Activated CD8-positive, alpha-beta T cell treated with anti-CD3 and anti-CD28 coated beads for 36 hours (primary cell): ENCODE data around the gene NFIC. TPM values are rescaled to one million over a fixed set of nuclear protein-coding genes. Genes with fewer than 3 reads are reported as not detected.

ENCODE experiments used
- ATAC-seq: fragments of 200-7000 bp; cut with Tn5 transposase; one replicate; pipeline ENCODE4 v1.10.0; 2021; ENCODE audit warnings: mild to moderate bottlenecking, moderate library complexity
- CTCF ChIA-PET: fragments of 350-600 bp; sonication (Branson Sonifier 250); formaldehyde crosslinking; loops from one replicate; lab custom pipeline; 2021; ENCODE audit warnings: antibody characterized with exemption; lab: Charles Lee
- POLR2A ChIA-PET: fragments of 350-600 bp; sonication (Branson Sonifier 250); formaldehyde crosslinking; loops from one replicate; lab custom pipeline; 2021; ENCODE audit warnings: antibody characterized with exemption; lab: Charles Lee
- DNase-seq: peaks from one replicate; pipeline ENCODE4 v3.0.0-alpha.2; 2020
- H3K27ac Mint-ChIP-seq: one replicate; pipeline ENCODE4 v1.8.0; 2021; ENCODE audit warnings: mild to moderate bottlenecking, mixed read lengths
- H3K27me3 Mint-ChIP-seq: one replicate; pipeline ENCODE4 v1.8.0; 2021; ENCODE audit warnings: mixed read lengths
- H3K36me3 Mint-ChIP-seq: one replicate; pipeline ENCODE4 v1.8.0; 2021; ENCODE audit warnings: low read depth, mixed read lengths
- H3K4me1 Mint-ChIP-seq: one replicate; pipeline ENCODE4 v1.8.0; 2021; ENCODE audit warnings: low read depth, mixed read lengths
- H3K4me3 Mint-ChIP-seq: one replicate; pipeline ENCODE4 v1.8.0; 2021; ENCODE audit warnings: mild to moderate bottlenecking, moderate library complexity, mixed read lengths
- H3K9me3 Mint-ChIP-seq: one replicate; pipeline ENCODE4 v1.8.0; 2021; ENCODE audit warnings: mixed read lengths
- CTCF ChIP-seq: fragments of 200-600 bp; IDR thresholded peaks from one replicate; pipeline ENCODE4 v1.8.0; 2022; ENCODE audit warnings: antibody characterized with exemption, mild to moderate bottlenecking
- intact Hi-C: fragments of 100-400 bp; cut with micrococcal nuclease; formaldehyde crosslinking; loops from one replicate; pipeline ENCODE4 v1.10.0; 2022
- total RNA-seq, 2 experiments: library from RNA; stranded (reverse); gene quantifications; one replicate each; pipeline ENCODE4 v1.2.3, GENCODE V29; 2021

NFIC gene
- total RNA-seq, 2 experiments from 2014 or later: 19.0 to 20.8 TPM

DNA sequence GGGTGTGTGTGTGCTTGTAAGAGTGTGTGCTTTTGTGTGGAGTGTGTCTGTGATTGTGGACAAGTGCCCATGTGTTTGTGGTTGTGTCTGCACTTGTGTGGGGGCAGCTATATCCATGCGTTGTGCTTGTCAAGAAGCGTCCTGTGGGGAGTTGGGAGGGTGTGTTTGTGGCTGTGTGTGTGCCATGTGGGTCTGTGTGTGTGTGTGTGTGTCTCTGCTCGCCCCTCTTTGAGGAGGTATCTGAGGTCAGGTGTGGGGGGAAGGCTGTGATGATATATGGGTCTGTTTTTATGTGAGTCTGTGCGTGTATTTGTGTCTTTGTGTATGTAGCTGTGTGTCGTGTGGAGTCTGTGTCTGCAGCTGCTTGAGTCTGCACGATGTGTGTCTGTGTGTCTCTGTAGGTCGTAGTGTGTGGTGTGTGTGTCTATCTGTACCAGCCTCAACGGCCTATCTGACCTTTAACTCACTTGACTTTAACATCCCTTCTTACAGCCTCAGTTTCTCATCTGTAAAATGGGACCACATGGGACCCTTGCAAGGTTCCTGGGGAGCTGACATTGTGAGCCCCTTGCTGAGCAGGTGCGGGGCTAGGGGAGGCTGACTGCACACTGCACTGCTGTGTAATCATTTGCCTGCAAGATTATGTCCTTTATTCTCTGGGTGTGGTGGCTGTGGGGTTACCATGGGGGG is 4.0 kb upstream of the NFIC start:
- peak overlapping the region; percentile 60 for H3K4me3 Mint-ChIP-seq
- H3K9me3 Mint-ChIP-seq: no peaks in the 10 kb centered on the region
- peaks cover 1% of the 10 kb centered on the region for H3K27me3 Mint-ChIP-seq
- H3K4me1 Mint-ChIP-seq: peaks cover 35% of the 10 kb centered on the region
- H3K27ac Mint-ChIP-seq: no peak overlapping the region
- intact Hi-C loops: no loop called here
- ChIA-PET CTCF (interaction anchor here (1.5 kb wide), 1 partner anchor 67 kb away, joined by 5 read pairs; no protein-coding TSS in a partner anchor), POLR2A (interaction anchor here (1.0 kb wide), 1 partner anchor 12 kb away, joined by 4 read pairs; no protein-coding TSS in a partner anchor)
- H3K36me3 Mint-ChIP-seq: no peaks in the 10 kb centered on the region
- no peak for TF ChIP-seq CTCF
- ATAC-seq: no peak
- peak; percentile 25 for DNase-seq

DNA sequence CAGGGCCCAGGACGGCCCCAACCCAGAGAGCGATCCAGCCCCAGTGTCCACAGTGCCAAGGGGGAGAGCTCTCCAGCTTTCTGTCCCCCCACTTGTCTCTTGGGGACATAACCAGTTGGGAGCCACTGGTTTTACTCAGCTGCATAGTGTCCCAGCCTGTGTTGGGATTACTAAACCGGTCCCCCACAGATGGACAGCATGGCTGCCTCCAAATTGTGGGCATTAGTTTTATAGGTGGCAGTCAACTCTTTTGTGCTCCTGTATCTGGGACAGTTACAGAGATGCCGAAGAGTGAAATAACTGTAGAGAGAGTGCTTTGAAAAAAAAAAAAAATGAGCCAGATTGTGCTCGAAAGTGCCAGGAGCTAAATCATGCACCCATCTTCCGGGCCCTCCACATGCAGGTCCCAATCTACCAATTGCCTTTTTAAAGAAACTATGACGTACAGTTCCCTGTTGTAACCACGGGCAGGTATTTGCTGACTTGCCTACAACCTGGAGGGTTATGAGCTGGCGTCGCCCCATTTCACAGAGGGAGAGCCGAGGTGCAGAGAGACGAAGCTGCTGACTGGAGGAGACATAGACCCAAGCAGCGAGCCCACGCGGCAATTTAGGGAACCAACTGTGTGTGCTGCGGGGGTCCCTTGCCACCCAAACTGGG is 2.4 kb upstream of the NFIC start:
- H3K27me3 Mint-ChIP-seq: no peaks in the 10 kb centered on the region
- no peaks in the 10 kb centered on the region for H3K36me3 Mint-ChIP-seq
- H3K27ac Mint-ChIP-seq: no peak overlapping the region
- intact Hi-C loops: no loop called here
- peaks cover 35% of the 10 kb centered on the region for H3K4me1 Mint-ChIP-seq
- POLR2A ChIA-PET: interaction anchor here (1.1 kb wide), 1 partner anchor 1094 kb away, joined by 3 read pairs; no protein-coding TSS in a partner anchor
- TF ChIP-seq CTCF: no peak
- ATAC-seq: no peak
- no peak overlapping the region for H3K4me3 Mint-ChIP-seq
- CTCF ChIA-PET: interaction anchor here (0.7 to 1.3 kb wide), 2 partner anchors 59 to 107 kb away, joined by 3 read pairs; no protein-coding TSS in a partner anchor
- no peaks in the 10 kb centered on the region for H3K9me3 Mint-ChIP-seq
- no peak for DNase-seq

GRCh38 chr19:3364501-3364858 is 1.9 kb upstream of the NFIC start:
- no peak for TF ChIP-seq CTCF
- H3K27ac Mint-ChIP-seq: no peak overlapping the region
- no peaks in the 10 kb centered on the region for H3K9me3 Mint-ChIP-seq
- ATAC-seq: no peak
- H3K4me3 Mint-ChIP-seq: no peak overlapping the region
- ChIA-PET POLR2A (interaction anchor here (1.1 kb wide), 1 partner anchor 1094 kb away, joined by 3 read pairs; no protein-coding TSS in a partner anchor), CTCF (interaction anchor here (0.7 to 1.3 kb wide), 2 partner anchors 59 to 107 kb away, joined by 3 read pairs; no protein-coding TSS in a partner anchor)
- no peak for DNase-seq
- H3K36me3 Mint-ChIP-seq: no peaks in the 10 kb centered on the region
- intact Hi-C loops: no loop called here
- H3K27me3 Mint-ChIP-seq: no peaks in the 10 kb centered on the region
- peaks cover 38% of the 10 kb centered on the region for H3K4me1 Mint-ChIP-seq

- Mint-ChIP-seq H3K27ac (peak overlapping the region; percentile 12), H3K9me3 (no peaks in the 10 kb centered on the region), H3K36me3 (no peaks in the 10 kb centered on the region), H3K4me3 (peak overlapping the region; percentile 68), H3K4me1 (peaks cover 42% of the 10 kb centered on the region), H3K27me3 (no peaks in the 10 kb centered on the region)
- intact Hi-C loops: no loop called here
- no peak for ATAC-seq
- no peak for DNase-seq
- POLR2A ChIA-PET: interaction anchor here (1.2 kb wide), 1 partner anchor 9 kb away, joined by 7 read pairs; no protein-coding TSS in a partner anchor
- CTCF ChIA-PET: interaction anchor here (1.3 kb wide), 1 partner anchor 60 kb away, joined by 3 read pairs; no protein-coding TSS in a partner anchor
- TF ChIP-seq CTCF: peak; percentile 10
Measured at GRCh38 chr19:3365093-3365835, 1.1 kb upstream of the NFIC start.
